ENCODE data around the gene NME9.
A peak's percentile ranks its signal among the peaks of the same experiment; 100 is the strongest.

NME9 gene

GRCh38 chr3:138361561-138361971 is 31.9 kb upstream of the NME9 start:
- DNase-seq: no peak

- DNase-seq: no peak
Observed at GRCh38 chr3:138360869-138361525, 31.3 kb upstream of the NME9 start.

- no peak for DNase-seq
Observed at GRCh38 chr3:138359919-138360868, 30.5 kb upstream of the NME9 start.

- no peak for DNase-seq
Observed at GRCh38 chr3:138359148-138359918, 29.7 kb upstream of the NME9 start.

DNA sequence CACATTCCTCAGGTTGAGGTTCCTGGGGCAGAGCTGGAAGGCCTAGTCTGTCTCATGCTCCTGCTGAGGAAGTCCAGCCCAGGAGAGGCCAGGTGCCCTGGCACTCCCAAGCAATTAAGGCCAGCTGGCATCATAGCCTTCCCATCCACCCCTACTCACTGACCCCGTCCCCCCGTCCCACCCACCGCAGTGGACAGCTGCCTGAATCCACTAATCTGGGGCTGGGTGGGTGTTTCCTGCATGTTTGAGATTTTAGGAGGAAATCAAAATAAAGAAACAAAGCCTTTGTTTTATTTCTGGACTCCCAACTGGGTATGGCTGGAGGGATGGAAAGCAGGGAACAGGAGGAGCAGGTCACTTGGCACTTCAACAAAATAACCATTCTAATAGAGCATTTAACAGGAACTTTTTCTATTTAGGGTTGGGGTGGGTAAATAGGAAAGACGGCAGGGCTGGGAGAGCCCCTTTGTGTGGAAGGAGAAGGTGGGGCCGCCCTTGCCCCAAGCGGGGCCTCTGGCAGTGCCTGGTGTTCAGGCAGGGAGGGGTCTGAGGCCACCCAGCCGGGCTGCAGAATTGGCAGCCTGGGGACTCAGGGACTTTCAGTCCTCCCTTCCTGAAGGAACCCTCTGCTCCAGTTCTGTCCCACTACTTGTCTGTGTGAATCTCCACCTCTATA is 27.2 kb upstream of the NME9 start:
- DNase-seq: no peak

DNA sequence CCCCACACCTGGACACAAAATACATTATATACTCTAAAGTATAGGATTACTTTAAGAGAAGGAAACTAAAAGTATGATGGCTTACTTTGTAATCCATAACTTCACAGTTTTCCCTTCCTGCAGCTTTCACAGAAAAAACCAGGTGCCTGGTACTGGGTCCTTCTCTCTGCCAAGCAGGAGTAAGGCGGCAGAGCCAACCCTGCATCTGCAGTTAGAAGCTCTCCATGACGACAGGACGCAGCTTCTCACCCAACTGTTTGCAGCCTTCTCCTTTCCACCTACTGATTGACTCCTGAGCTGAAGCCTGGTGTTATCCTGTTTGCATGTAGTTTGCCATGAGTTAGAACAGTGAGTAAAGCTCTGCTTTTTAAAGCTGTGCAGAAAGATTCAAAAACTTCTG is 25.4 kb upstream of the NME9 start:
- no peak for DNase-seq

DNA sequence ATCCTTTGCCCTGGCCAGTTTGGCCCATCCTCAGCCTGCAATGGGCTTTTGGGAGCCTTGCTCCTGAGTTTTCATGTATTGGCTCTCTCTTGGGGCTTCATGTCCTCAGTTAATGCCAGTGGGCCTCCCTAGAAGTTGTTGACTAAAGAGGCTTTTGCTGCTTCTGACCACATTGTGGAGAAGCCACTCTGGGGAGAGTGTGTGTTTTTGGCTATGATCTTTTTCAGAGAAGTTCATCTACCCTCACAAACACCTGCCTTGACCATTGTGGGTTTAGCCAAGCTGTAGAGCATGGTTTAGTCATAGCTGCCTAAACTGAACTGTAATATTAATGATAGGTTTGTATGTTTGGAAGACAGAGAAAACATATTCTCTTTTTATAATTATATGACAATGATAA is 24.7 kb upstream of the NME9 start:
- DNase-seq: no peak

DNA sequence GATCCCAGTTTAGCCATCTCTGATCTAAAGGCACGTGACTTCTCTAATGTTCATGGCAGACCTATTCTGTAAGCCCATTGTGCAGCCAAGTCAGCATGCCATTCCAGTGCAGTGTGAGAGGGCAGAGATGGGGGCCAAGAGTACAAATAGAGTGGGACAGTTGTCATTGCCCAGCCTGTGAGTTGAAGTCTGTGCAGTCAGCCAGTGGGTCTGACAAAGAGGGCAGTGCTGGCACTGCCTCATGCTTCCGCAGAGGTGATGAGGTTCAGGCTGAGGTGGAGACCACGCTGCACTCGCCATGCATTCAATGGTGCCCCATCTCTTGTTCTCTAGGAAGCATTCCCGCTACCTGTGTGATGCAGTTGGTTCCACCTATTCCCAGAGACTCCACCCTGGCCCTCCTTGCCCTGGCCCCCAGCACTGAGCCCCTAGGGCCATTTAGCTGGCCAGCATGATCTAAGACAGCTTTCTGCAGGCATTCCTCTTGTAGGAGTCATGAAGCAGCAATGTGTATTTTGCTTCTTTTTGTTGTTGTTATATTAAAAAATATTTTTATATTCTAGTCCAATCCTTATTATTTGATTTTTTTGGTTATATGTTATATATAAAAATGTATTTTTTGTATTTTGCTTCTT is 22.4 kb upstream of the NME9 start:
- no peak for DNase-seq

DNA sequence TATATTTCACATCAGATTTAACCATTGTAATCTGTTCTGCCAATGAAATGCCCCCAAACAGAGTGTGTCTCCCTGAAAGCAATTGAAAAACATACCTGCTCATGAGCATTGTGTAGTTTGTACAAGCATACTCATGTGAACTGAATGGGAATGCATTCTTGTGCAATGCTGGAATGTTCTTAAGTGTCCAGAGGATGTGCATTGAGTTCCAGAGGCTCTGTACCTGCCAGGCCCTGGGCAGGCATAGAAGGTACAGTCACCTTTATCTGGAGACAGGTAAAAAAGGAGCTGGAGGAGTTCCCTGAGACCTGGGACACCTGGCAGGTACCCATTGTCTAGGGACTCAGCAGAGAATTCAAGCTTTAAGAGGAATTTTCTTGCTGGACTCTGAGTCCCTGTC is 21.5 kb upstream of the NME9 start:
- DNase-seq: no peak

DNA sequence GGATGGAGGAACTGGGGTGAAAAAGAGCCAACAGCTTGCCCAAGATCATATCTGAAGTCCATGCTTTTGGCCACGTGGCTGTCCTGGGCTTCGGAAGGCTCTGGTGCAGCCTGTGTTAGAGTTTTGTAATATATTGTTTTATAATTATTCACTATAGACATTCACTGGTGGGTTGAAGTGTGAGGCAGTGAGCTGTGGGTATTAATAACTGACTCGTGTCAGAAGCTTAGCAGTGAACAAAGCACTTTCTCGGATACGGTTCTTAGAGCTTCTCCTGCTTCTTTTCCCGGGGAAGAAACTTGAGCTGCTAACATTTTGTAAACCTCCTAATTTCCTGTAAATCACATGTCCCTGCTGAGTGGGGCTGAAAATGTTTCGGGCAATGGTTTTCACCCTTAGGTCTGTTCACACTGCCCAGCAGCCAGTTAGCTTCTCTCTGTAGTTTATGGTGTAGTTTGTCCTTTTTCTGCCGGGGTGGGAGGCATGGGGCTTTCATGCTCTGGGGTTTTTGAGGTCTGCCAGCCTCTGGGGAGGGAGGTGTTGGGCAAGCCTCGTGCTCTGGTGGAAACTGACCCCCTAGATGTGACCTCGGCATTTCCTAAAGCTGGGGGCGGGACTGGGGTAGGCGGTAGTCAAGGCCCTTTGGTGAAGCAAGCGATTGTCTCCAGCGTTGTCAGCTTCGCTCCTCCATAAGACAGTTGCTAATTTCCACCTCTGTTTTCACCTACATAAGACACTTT is 20.4 kb upstream of the NME9 start:
- no peak for DNase-seq

GRCh38 chr3:138348754-138349739 is 19.4 kb upstream of the NME9 start:
- no peak for DNase-seq

GRCh38 chr3:138347960-138348753 is 18.5 kb upstream of the NME9 start, which contains the start of gene MRAS:
TSS of gene MRAS (plus strand) at chr3:138348579. CDS start at chr3:138372884, 24,305 bp downstream.
- DNase-seq: peak; percentile 47

DNA sequence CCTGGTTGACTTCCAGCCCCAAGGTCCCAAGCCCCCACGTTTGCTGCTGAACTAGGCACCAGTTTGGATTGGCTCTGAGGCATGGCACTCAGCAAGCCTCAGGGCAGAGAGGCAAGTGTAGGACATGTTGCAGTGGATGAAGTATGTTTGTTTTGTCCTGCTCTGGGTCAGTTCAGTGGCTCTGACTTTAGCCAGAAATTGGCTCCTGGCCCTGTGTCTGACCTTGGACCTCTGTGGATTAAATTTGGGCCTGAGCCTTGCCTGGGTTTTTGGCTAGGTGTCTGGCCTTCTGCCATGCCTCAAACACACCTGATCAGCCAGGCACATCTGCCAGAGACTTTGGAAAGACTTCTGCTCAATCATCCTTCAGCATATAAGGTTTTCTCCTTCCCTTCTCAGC is 15.1 kb upstream of the NME9 start:
- DNase-seq: no peak

DNA sequence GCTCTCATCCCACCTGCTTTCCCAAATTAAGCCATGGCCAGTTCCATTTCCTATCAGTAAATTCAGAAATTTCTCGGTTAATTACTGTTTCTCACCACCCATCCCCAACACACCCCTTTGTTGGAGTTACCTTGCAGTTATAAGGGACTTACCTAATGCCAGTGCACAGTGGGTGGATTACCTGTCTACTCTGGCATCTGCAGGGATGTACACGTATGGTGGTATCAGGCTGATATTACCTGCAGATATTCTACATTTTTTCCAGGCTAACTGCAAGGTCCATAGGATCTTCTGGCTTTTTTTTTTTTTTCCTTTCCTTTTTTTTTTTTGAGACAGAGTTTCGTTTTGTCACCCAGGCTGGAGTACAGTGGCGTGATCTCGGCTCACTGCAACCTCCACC is 10.9 kb upstream of the NME9 start:
- DNase-seq: no peak

DNA sequence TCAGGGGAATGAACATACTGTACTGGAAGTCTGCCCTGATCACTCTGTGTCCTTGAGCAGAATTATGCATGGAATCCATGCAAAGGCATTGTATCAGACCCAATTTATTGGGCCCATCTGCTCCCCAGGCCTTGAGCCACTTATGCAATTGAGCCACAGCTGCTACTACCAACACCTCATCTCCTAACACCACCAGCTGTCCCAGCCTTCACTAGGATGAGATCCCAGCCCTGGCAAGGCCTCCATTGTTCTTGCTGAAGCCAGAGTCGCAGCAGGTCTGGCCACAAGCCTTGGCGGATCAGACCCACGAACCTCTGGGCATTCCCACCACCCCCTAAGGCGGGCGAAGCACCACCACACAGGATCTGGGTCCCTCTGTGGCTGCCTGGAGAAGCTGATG is 9.2 kb upstream of the NME9 start:
- DNase-seq: no peak

DNA sequence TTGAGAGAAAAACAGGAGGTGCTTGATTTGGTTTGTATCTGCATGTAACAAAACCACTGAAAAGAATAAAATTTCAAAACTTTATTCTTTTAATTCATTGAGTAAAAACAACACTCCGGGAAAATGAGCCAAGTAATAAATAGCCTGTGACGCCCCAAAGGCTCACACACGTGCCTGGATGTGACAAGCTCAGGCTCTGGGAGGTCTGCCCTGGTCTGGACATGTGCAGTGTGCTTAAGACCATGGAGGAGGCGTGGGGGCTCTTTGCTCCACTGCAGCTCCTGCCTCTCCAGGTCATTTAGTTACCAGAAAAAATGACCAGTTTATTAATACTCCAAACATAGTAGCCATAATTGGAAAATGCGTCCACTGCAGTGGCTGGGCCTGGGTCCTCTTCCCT is 8.6 kb upstream of the NME9 start:
- DNase-seq: no peak

GRCh38 chr3:138336454-138336999 is 6.9 kb upstream of the NME9 start:
- no peak for DNase-seq

DNA sequence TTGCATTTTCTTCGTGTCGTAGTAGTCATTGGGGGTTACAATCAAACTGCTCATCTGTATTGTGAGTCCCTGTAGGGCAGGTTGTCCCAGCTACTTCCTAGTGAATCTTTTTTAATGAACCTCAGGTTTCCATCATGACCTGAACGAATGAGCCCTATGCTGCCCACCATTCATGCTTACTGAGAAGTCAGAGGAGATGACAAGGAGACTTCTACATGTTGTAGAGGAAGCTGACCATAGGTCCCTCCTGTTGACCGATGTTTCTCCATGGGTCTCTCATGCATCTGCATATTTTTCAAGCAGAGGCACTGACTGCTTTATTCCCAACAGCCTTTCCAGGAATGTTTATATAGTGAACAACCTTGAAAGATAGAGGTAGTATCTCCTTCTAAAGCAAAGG is 5.0 kb upstream of the NME9 start:
- no peak for DNase-seq

DNA sequence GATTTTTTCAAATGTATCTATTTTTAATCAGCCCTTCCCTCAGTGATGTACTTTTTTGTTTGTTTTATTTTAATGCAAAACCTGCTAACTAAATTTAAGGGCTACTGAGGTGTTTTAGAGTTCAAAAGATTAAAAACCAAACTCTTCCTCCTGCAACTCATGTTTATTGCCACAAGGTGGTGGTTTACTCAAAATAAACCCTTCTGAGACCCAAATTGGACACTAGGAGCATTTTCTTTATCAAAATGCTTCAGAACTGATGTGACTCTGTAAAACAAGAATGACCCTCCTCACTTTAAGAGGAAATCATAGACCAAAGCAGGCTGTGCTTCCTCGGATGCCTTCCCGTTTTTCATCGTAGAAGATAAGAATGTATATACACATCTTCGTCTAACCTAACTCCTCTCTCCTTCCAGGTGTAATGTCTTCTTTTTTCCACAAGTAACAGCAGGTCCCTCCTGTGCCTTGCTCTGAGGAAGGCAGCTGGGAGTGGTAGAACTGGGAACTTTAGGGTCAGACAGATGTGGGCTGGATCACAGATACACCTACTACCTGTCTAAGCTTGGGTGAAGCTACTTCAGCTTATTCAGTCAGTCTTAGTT is 2.9 kb upstream of the NME9 start:
- no peak for DNase-seq

Data from stimulated activated CD8-positive, alpha-beta memory T cell treated with anti-CD3 and anti-CD28 coated beads, Interleukin-4, amount 100 ng/mL, for 48 hours (primary cell).